Coronary artery (tissue), 2 donors: ENCODE results near the gene MARCHF5.

Source experiments
- DNase-seq: peaks from one replicate; pipeline ENCODE4 v3.0.0-alpha.2; 2017; ENCODE audit warnings: low spot score
- H3K27ac ChIP-seq, 2 donors: fragments of 200-600 bp; sonication (generic); one replicate each; pipeline ENCODE4 v1.5.1; 2016 to 2019
- H3K4me3 ChIP-seq: fragments of 200-600 bp; sonication (generic); 2 replicates; pipeline ENCODE4 v1.5.1; 2016; ENCODE audit warnings: mild to moderate bottlenecking, moderate library complexity
- TF ChIP-seq, protein P1 (sequence below): fragments of 200-600 bp; sonication (generic); IDR thresholded peaks from one replicate; pipeline ENCODE4 v1.5.1; 2019; ENCODE audit warnings: antibody characterized with exemption

The MARCHF5 gene

DNA sequence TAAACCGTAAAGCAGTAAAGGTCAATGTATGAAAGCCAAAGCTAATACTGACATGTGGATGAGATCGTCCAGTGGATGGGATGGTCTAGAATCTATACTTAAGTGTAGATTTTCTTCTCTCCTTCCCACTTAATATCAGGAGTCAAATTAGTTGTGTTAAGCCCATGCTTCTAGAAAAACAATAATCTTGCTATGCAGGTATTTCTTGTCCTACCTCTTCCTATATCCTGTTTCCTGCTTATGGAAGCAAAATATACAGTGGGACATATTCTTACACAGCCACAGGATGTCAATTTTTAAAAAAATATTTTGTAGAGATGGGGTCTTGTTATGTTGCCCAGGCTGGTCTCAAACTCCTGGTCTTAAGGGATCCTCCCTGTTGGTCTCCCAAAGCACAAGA is 27.6 kb upstream of the MARCHF5 start:
- no peak overlapping the region for H3K4me3 ChIP-seq
- DNase-seq = no peak
- H3K27ac ChIP-seq = no peak overlapping the region
- TF ChIP-seq, protein P1, sequence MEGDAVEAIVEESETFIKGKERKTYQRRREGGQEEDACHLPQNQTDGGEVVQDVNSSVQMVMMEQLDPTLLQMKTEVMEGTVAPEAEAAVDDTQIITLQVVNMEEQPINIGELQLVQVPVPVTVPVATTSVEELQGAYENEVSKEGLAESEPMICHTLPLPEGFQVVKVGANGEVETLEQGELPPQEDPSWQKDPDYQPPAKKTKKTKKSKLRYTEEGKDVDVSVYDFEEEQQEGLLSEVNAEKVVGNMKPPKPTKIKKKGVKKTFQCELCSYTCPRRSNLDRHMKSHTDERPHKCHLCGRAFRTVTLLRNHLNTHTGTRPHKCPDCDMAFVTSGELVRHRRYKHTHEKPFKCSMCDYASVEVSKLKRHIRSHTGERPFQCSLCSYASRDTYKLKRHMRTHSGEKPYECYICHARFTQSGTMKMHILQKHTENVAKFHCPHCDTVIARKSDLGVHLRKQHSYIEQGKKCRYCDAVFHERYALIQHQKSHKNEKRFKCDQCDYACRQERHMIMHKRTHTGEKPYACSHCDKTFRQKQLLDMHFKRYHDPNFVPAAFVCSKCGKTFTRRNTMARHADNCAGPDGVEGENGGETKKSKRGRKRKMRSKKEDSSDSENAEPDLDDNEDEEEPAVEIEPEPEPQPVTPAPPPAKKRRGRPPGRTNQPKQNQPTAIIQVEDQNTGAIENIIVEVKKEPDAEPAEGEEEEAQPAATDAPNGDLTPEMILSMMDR = no peak

DNA sequence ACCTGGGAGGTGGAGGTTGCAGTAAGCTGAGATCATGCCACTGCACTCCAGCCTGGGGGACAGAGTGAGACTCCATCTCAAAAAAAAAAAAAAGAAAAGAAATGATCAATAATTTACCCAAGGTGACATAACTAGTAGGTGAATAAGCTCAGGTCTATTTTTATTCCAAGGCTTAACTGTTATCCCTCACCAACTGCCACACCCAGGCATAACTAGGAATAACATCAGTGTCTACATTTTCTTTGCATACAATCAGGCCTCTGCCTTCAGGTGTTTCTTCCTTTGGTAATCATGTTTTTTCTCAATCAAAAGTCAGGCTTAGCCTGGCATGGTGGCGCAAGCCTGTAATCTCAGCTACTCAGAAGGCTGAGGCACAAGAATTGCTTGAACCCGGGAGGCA is 26.7 kb upstream of the MARCHF5 start:
- Histone ChIP-seq H3K27ac (no peak overlapping the region), H3K4me3 (no peak overlapping the region)
- TF ChIP-seq, protein P1 = no peak
- DNase-seq = no peak

DNA sequence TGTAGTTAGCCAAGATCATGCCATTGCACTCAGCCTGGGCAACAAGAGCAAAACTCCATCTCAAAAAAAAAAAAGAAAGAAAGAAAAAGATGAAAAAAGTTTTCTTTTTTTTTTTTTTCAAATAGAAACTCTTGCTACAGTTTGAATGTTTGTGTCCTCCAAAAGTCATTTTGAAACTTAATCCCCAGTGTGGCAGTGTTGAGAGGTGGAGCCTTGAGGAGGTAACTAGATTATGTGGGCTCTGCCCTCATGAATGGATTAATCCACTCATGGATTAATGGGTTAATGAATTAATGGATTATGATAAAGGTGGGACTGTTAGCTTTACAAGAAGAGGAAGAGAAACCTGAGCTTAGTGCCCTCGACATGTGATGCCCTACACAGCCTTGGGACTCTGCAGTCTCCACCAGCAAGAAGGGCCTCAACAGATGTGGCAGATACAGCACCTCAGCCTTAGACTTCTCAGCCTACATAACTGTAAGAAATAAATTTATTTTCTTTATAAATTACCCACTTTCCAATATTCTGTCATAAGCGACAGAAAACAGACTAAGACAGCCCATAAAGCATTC is 25.2 kb upstream of the MARCHF5 start:
- TF ChIP-seq, protein P1 = no peak
- Histone ChIP-seq H3K4me3 (no peak overlapping the region), H3K27ac (no peak overlapping the region)
- no peak for DNase-seq

DNA sequence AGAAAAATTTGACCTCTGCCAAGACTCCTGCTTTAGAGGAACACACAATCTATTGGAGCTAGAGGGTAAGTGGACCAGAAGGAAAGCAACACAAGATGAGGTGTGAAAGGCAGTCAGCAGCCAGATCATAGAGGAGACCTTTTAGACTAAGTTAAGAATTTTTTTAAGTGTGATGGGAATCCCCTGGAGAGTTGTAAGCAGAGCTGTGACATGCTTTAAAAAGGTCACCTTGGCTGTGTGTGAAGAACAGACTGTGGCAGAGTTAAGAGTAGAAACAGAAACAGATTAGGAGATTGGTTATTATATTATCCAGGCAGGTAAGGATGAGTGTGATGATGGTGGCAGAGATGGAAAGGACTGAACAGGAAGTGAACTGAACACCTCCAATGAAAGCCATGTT is 23.6 kb upstream of the MARCHF5 start:
- Histone ChIP-seq H3K27ac (peak overlapping the region in 1 of 2 donors; percentile 39), H3K4me3 (no peak overlapping the region)
- TF ChIP-seq, protein P1 = no peak
- DNase-seq = no peak

DNA sequence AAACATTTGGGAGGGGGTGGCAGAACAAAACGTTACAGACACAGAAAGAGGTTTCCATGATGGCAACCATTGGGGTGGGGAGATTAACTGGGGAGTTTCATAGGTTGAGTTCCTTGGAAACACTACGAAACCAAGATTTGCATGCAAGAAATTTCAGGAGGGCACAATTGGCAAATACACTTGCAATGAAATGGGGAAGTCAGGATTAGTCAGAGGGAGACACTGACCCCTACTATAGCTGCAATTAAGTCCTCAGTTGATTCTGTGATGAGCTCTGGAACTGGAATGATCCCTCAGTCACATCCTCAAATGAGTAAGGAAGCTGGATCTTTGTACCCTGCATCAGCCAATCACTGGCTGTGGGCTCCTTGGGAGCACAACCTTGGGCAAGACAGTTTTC is 22.2 kb upstream of the MARCHF5 start:
- no peak overlapping the region for H3K27ac ChIP-seq
- H3K4me3 ChIP-seq = no peak overlapping the region
- no peak for DNase-seq
- TF ChIP-seq, protein P1 = no peak

DNA sequence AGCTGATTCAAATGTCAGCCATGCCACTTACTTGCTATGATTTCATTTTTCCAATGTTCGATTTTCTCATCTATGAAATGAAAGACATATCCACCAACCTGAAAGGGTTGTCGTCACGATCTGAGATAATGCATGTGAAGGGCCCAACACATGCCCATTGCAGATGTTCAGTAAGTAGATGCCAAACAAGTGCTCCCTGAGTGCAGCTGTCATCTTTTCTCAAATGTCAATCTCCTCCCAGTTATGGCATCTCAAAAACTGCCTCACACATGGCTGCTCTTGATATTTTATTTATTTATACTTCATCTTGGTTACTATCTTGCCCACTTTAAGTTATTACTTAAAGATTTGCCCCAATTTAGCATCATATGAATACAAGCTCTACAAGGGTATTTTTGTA is 16.9 kb upstream of the MARCHF5 start:
- DNase-seq = no peak
- H3K4me3 ChIP-seq = no peak overlapping the region
- TF ChIP-seq, protein P1 = no peak
- no peak overlapping the region for H3K27ac ChIP-seq

DNA sequence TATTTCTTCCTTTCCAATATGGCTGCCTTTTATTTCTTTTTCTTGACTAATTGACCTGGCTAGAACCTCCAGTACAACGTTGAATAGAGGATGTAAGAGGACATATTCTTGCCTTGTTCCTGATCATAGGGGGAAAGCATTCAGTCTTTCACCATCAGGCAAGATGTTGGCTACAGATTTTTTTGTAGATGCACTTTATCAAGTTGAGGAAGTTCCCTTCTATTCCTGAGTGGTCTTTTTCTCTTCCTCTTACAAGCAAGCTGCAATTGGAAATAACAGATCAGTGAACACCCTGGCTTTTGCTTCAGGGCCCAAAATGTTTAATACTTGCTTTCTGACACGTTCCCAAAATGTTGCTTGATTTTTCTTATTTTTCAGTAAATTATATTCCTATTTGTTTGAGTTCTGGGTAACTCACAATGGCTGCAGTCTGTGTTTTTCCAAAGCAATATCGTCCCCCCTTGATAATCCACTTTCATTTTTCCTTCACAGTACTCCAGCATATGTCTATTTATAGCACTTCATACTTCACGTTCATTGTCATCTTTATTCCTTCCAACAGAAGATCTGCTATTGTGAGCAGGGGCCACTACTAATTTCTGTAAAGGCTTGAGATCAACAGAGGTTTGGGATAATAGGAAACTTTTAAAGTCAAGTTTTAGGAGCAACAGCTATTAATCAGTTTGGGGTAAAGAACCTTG is 11.8 kb upstream of the MARCHF5 start:
- no peak for DNase-seq
- TF ChIP-seq, protein P1 = no peak
- Histone ChIP-seq H3K27ac (no peak overlapping the region), H3K4me3 (no peak overlapping the region)
